IPS-NIHi7 (cell line): ENCODE results near the gene ZBTB7C.

Experiments used
- DNase-seq: peaks from one replicate; pipeline ENCODE4 v3.0.0; 2012; ENCODE audit warnings: mixed read lengths; ENCODE audit errors: extremely low spot score

The ZBTB7C gene

DNA sequence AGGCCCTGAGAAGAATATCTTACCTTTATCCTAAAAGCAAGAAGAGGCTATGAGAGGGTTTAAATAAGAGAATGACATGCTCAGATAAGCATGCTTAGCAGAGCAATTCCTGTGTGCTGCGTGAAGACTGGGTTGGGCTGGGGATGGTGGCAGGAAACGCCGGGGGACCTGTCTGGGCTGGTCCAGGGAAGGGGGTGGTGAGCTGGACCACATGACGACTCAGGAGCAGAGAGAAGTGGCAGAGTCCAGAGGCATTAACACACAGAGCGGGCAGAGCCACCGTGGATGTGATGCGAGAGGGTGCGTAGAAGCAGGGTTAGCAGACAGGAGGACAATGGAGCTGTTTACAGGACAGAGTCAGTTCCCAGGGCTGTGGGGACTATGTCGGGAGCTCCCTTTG is 84.5 kb downstream of the ZBTB7C start:
- no peak for DNase-seq

DNA sequence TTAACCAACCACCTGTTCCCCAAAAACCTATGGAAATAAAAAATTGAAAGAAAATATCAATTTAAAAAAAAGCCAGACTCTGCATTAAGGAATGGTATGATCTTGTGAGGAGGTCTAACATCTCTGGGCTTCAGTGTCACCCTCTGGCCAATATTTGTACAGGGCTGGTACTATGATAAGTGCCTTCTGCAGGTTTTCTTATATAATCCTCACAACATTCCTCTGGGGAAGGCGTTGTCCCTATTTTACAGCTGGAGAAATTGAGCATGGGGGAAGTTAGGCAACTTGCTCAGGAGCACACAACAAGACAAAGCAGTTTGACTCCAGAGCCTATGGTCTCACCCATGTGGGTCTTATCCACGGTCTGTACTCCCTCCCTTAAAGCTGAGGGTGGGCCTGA is 86.0 kb downstream of the ZBTB7C start:
- no peak for DNase-seq

DNA sequence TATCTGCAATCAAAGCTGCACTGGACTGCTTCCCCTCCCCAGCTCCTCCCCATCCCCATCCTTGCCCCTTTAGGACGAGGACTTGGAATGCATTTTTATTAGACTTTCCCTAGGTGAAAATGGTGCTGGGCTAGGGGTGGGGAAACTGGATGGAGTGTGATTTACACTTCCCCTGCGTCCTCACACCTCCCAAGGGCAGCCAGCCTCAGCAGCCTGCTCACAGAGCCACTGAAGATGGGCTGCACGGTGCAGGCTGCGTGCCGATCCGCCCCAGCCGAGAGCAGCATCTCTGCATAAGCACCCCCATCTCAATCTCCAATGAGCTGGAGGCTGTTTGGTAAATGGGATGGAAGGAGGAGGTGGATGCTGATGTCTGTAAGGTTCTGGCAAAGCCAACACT is 87.6 kb downstream of the ZBTB7C start:
- no peak for DNase-seq

DNA sequence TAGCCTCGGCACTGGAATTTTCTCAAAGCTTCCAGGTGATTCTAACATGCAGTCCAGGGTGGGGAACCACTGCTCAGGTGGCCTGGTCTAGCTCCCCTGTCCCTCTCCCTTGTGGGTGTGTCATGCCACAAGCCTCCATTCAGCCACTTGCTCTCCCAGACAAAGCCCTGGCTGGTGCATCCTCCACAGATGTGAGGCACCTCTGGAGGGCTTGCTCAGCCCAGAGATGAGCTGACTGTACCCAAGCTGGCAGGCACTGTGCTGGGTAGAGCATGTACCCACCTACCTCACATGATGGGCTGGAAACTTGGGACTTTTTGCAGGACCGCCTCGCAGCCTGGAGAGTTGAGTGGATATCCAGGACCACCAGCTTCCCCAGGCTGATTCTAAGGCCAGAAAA is 88.1 kb downstream of the ZBTB7C start:
- no peak for DNase-seq

DNA sequence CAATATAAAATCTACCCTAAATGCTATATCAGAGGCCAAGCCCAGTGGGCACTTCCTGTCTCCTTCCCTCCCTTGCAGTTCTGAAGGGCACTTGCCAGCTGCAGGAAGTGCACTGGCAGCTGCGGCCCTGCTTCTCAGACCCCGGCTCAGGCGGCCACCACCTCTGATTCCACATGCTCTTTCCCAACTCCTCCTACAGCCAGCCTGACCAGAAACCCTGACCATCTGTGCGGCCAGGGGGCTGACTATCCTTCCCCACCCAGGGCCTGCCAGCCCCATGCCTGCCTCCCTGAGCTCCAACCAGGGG is 88.6 kb downstream of the ZBTB7C start:
- no peak for DNase-seq

DNA sequence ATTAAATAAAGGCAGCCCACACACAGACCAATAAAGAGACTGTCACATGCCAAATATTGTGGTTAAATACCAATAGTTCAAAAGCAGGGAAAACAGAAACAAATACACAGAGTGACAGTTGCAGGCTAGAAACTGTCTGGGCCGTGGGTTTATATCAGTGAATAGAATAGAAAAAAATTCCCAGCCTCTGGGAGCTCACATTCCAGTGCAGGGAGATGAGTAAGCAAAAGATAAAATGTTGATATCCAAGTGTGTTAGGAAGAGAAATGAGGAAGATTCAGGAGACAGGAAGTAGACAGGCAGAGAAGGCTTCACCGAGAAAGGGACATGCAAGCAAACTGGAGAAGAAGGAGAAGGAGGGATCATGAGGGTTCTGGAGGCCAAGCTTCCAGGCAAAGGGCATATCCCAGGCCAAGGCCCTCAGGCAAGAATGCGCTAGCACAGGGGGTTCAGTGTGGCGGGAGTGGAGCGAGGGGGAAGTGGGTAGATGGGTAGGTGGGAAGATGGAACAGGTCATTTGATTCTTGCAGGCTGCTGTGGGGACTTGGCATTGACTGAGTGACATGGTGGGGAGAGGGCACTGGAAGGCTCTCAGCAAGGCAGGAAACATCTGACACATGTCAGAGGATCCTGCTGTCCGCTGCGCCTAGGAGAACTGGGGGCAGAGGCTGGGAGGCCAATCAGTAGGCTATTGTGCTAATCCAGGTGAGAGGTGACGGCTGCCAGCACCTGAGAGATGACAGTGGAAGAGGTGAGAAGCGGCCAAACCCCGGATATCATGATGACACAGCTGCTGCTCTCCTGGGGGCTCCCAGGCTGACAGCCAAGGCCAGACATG is 89.2 kb downstream of the ZBTB7C start:
- DNase-seq: no peak

DNA sequence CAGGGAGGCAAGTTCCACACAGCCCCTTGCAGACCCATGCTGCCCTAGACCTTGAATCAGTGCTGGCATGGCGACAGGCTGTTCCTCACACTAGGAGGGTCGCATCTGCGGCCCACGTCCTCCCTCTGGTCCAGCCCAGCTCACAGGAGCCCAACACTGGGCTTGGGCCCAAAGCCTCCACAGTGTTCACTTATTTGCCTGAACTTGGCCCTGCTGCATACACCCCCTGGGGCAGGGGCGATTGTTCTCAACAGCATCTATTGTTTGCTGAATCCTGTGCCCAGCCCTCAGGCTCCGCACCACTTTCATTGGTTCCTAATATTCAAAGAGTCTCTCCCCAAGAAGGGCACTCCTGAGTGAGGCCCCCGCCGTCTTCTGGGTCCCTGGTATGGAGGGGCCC is 90.7 kb downstream of the ZBTB7C start:
- no peak for DNase-seq

DNA sequence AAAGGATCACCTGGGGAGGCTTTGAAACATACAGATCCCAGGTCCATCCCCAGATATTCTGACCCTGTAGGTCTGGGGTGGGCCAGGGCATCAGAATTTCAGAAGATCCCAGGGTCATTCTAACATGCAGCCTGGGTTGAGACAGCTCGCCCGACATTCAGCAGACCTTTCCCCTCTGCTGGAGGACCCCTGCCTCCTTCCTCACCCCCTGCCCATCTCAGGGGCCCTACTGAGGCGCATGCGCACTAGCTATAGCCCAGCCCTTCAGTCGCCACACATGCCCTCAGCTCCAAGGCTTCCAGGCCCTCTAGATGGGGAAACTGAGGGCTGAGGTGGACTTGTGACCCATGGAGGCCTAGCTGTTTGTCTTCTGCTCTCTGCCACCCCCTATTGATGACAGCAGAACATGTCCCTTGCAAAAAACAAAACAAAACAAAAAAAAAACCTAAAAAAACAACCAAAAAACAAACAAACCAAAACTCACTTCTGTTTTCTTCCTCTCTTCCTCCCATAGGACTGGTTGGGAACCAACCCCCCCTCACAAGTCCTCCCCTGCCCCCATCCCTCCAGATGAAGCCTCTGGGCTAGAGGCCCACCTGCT is 91.3 kb downstream of the ZBTB7C start:
- no peak for DNase-seq

DNA sequence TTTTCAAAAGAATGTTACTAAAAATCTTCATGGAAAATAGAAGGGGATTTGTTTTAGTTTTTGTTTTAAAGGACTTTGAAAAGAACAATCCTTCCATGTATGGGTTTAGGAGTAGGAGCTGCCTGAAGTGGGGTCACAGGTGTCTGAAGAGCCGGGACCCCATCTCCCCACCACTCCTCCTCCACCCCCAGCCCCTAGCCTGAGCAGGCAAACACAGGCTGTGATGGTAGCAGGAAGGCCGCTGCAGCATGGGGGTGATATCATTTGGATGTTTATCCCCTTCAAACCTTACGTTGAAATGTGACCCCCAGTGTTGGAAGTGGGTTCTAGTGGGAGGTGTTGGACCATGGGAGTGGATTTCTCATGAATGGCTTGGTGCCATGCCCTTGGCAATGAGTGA is 93.0 kb downstream of the ZBTB7C start:
- no peak for DNase-seq

DNA sequence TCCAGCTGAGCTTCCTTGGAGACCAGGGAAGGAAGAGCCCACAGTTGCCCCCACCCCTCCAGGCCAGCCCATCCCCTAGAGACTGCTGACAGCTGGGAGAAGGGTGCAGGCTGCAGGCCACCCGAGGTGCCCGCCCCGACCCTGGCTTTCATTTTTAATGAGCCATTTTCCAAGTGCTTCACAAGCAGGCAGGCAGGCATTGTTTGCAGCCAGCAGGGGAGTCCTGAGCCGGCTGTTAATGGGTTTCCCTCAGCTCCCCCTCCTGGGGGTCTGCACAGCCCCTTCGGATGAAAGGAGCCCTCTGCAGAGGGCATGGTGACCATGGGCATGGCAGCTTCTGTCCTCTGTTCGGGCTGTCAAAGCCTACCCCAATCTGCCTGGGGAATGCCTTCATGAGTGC is 94.5 kb downstream of the ZBTB7C start:
- DNase-seq: peak; percentile 57

DNA sequence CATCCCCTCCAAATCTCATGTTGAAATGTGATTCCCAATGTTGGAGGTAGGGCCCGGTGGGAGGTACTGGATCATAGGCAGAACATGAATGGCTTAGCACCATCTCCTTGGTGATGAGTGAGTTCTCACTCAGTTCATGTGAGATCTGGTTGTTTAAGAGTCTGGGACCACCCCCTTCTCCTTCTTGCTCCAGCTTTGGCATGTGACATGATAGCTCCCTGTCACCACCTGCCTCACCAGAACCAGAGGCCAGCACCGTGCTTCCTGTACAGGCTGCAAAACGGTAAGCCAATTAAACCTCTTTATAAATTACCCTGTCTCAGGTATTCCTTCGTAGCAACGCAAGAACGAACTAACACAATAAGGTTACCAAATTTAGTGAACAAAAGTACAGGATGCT is 95.4 kb downstream of the ZBTB7C start:
- no peak for DNase-seq

DNA sequence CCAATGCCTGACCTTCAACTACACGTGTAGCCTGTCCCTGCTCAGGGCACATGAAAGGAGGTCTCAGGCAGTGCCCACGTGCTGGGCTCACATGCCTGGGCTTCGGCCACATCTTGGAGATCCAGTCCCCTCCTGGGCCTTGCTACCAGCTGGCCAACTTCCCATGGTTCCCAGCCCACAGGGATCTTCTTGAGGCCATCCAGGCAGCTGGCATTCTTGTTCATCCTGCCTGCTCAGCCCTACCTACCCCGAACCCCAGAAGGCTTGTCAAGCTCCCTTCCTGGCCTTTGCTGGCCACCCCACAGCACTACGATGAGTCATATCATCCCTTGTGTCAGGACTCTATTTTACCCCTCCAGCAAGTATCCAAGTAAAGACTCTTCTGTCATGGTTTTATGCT is 97.1 kb downstream of the ZBTB7C start:
- DNase-seq: no peak

DNA sequence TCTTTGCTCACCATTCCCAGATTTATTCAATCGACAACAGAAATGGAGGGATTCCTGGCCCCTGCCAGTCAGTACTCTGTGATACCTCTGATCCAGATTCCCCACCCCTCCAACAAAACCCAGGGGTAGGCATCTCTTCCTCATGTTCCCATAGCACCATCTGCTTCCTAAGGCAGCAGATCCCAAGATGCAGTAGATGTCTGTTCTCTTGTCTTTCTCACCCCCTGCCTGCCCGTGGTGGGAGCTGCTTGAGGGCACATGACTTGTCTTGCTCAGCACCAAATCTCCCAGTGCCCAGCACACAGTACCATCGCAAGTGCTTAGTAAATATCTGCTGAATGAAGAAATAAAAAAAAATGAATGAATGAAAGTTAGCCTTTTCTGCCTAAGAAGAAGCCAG is 98.2 kb downstream of the ZBTB7C start:
- no peak for DNase-seq

DNA sequence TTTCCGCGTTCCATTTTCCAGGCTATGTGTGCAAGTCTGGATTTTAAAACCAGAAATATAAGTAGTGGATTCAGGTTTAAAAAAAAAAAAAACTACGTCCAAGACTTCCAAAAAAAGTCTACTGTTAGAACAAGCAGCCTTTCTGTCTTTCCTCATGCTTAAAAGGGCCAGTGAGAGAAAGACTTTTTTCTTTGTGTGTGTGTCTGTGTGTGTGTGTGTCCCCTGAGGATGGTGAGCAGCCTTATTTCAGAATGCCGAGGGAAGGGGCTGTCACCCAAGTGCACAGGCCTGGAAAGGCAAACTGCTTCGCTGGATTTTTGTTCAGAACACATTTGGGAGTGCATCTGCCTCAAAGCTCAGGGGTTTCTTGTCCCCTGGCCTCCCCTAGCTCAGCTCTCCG is 98.8 kb downstream of the ZBTB7C start:
- no peak for DNase-seq

DNA sequence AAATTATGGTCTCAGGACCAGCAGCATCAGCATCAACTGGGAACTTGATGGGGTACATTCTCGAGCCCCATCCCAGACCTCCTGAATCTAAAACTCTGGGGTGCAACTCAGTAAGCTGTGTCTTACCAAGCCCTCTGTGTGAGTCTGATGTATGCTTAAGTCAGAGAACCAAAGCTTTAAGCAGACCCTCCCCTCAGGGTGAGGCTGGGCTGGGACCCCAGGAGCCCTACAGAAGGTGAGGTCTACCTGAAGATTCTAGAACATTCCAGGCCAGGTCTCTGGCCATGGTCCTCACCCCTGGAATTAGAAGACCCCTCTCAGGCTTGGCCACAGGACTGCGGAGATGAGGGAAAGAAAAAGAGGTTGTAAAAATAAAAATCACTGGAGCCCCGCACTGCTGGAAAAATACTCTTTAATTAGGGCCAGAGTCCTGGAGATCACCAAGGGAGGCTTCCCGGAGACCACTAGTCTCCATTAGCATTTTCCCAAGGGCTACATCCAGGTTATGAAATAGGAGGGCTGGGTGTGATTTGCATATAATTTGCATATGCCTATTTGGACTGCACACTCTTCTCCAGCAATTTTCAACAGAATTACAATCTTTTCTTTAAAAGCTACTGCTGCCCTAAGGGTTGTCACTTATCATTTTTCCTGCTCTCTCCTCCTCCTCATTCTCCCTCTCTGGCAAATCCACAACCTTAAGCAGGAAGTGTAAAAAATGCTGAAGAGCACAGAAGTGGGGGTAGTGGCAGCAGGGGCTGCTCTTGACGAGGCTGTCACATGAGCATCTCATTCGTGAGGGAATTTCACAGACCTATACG is 100.2 kb downstream of the ZBTB7C start:
- no peak for DNase-seq

DNA sequence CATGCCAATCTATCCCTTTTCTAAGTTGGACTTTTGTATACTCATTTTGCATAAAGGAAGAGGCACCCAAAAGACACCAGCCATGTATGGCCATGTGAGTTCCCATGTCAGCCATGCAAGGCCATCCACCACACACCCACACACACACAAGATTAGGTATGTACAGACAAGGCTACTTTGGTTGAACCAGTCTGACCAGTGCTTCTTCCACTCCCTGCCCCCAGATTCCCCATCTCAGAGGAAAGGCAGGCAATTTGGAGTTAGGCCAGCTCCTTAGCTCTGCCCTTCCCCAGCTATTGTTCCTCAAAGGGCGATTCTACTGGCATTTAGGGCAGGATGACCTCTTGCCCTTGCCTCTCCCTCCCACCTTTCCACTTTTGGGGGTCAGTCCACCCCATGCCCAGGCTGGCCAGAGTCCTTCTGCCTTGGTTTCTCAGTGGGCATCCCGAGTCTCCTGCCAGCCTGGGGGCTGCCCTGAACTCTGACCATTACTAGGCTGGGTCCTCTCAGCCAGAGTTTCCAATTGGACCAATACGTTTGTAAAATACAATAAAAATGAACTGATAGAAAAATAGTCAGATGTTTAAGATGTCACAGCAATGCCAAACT is 101.1 kb downstream of the ZBTB7C start:
- DNase-seq: no peak

DNA sequence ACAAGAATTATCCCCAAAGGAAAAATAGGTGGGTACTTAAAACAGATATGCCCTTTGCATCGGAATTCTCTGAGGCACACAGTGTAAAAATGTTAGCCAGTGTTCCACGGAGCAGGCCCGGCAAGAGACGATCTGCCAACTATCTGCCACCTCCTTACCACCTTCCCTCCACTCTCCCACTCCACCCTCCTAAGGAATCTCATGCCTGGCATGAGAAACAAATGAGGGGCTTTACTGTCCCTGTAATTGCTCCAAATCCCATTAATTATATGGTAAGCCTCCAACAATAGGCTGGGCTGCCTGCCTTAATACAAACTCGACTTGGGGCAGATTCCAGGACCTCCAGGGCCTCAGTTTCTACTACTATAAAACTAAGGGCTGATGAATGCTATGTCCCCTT is 102.3 kb downstream of the ZBTB7C start:
- no peak for DNase-seq

DNA sequence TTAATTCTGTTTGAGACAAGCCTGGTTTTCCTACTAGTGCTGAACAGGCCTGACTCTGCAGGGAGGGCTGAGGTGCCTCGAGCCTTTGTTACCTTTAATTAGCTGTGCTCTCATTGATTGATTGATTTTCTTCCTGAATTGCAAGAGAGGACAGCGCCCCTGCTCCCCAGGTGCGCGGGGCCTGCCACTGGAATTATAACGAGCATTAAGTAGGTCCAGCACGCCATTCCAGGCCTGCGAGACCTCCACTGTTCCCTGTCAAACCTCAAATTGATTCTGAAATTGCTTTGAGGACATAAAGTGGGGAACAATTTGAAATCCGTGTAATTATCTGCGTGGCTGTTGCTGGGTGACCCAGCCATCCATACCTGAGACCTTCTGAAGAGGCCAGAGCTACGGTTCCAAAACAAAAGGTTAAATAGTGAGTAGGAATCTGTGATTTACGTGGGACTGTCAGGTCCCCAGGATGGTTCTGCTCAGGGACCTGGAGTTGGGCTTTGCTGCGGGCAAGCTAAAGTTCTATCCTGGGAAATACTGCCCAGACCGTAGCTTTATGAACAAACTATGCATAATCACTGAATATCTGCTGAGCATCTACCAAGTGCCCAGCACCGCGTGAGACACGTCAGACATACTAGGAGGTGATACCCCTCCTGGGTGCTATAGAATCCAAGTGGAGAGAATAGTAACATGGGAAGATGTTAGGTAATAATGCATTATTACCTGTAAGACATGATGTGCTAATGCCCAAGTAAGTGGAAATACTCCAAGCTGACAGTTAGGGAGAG is 104.1 kb downstream of the ZBTB7C start:
- no peak for DNase-seq

DNA sequence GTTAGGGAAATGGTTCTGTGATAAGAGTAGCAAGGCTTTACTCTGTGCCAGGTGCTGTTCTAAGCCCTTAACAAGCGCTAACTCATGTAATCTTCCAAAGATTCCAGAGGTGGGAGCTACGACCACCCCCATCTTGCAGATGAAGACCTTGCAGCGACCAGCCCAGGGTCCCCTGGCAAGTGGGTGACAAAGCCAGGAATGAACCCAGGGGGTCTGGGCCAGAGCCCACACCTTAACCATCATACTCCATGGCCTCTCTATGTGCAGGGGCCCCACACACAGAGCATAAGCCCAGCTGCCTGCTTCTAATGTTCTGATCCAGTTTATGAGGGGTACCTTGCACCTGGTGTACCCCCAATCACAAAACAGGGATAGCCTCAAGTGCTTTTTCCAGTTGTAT is 105.3 kb downstream of the ZBTB7C start:
- no peak for DNase-seq

DNA sequence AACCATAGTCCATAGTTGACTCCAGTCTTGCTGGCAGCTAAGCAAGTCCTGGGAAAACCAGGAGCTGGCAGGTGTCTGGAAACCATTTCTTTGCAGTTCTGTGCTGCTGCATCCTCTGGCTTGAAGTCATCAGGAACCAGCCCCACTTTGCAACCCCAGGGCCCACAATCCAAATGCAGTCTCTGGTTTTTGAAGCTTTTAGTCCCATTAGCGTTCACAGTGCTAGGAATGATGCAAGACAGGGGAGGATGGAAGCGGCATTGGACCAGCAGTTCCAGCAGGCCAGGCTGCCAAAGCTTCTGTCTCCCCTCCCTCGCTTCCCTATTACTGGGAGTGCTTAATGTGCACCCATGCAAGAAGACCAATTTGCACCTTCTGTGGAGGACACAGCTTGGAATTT is 106.4 kb downstream of the ZBTB7C start:
- no peak for DNase-seq

DNA sequence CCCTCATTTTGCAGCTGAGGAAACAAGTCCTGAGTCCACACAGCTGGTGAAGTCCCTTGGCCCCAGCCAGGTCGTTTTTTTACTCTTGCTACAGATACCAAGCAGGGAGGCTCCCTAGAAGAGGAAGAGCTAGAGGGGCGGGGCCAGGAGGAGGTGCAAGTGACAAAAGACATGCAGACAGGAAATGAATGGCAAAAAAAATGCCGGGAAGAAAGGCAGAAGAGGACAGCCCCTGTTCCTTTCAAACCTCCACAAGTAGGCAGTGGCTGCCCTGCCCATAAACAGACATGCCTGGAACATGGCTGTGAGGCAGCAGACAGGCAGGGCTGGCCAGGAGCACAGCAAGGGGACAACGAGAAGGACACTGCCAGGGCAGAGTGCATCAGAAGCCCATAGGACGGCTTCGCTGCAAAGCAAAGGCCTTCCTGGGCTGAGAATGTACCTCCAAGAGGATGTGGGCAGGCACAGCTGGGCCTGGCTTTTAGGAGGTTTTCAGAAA is 108.7 kb downstream of the ZBTB7C start:
- peak; percentile 63 for DNase-seq

DNA sequence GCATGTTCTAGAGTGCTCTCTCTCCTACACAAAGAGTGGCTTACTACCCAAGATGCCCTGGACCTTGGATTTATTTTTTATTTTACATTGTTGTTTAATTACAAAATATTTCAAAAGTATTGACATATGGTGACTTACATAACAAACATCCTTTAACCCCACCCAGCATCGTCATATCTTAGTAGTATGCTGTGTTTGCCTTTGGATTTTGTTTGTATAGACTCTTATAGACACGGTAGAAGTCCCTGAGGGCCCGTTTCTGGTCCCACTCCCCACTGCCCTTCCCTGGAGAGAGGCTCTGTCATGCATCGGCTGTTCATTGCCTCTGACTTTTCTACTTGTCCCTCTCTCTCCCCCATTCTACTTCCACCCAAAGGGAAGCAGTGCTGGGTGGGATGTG is 112.0 kb downstream of the ZBTB7C start:
- DNase-seq: no peak
